DND-41 (cell line): ENCODE results near the gene SRSF9.

Experiments
- CTCF ChIP-seq: IDR thresholded peaks from 2 replicates; pipeline ENCODE4 v1.5.1; 2012; ENCODE audit warnings: borderline replicate concordance, low read length, moderate library complexity, mild to moderate bottlenecking; ENCODE audit not compliant: poor library complexity, severe bottlenecking; ENCODE audit errors: extremely low read depth
- EZH2 ChIP-seq: IDR thresholded peaks from 3 replicates; pipeline ENCODE4 v1.6.1; 2012; ENCODE audit warnings: borderline replicate concordance, low read depth, mild to moderate bottlenecking, moderate library complexity, low read length, inconsistent platforms; ENCODE audit not compliant: severe bottlenecking

GRCh38 chr12:120469450-120470149 lies at the start of gene SRSF9:
- TF ChIP-seq CTCF (peak; percentile 97), EZH2 (no peak)
